Measurements from ENCODE around the gene RNF182.

Gene RNF182

DNA sequence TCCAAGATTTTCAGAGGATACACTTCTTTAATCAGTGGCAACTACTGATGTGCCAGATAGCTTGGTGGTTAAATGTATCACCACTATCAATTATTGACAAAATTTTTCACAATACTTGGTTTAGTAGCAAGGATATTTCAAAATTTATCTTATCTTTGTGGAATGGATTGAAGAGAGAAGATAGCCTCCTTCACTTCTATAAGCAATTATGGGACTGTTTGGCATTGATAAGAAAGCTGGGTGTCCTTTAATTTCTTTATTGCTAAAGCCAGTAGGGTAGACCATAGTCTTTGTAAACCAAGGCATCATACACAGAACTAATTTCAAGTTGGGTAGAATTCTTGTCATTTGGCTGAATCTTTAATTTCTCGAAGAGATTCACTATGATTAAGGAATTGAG is 4.9 kb upstream of the RNF182 start:
- TF ChIP-seq, protein P1, sequence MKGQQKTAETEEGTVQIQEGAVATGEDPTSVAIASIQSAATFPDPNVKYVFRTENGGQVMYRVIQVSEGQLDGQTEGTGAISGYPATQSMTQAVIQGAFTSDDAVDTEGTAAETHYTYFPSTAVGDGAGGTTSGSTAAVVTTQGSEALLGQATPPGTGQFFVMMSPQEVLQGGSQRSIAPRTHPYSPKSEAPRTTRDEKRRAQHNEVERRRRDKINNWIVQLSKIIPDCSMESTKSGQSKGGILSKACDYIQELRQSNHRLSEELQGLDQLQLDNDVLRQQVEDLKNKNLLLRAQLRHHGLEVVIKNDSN (IDR thresholded peaks at IDR 0.05) = no peak
- TF ChIP-seq NFIC (IDR thresholded peaks at IDR 0.05) (no peak), TCF12 (IDR thresholded peaks at IDR 0.05; ENCODE audit: low read depth) (no peak), EGR1 (IDR thresholded peaks at IDR 0.05) (no peak), ZBTB7A (IDR thresholded peaks at IDR 0.05; ENCODE audit: low read depth) (no peak), TEAD4 (IDR thresholded peaks at IDR 0.05) (no peak), RAD21 (IDR thresholded peaks at IDR 0.05; ENCODE audit: low read depth) (no peak), YY1 (IDR thresholded peaks at IDR 0.05; ENCODE audit: low read depth) (no peak), CREB1 (IDR thresholded peaks at IDR 0.05; ENCODE audit: low read depth) (no peak), CEBPB (IDR thresholded peaks at IDR 0.05) (no peak), TAF1 (IDR thresholded peaks at IDR 0.05; ENCODE audit: low read depth) (no peak), EP300 (IDR thresholded peaks at IDR 0.05; ENCODE audit: borderline replicate concordance) (no peak), FOXM1 (IDR thresholded peaks at IDR 0.05; ENCODE audit: borderline replicate concordance, low read depth) (no peak)
- TF ChIP-seq, protein P2, sequence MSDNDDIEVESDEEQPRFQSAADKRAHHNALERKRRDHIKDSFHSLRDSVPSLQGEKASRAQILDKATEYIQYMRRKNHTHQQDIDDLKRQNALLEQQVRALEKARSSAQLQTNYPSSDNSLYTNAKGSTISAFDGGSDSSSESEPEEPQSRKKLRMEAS (IDR thresholded peaks at IDR 0.05) = no peak
- TF ChIP-seq, protein P3, sequence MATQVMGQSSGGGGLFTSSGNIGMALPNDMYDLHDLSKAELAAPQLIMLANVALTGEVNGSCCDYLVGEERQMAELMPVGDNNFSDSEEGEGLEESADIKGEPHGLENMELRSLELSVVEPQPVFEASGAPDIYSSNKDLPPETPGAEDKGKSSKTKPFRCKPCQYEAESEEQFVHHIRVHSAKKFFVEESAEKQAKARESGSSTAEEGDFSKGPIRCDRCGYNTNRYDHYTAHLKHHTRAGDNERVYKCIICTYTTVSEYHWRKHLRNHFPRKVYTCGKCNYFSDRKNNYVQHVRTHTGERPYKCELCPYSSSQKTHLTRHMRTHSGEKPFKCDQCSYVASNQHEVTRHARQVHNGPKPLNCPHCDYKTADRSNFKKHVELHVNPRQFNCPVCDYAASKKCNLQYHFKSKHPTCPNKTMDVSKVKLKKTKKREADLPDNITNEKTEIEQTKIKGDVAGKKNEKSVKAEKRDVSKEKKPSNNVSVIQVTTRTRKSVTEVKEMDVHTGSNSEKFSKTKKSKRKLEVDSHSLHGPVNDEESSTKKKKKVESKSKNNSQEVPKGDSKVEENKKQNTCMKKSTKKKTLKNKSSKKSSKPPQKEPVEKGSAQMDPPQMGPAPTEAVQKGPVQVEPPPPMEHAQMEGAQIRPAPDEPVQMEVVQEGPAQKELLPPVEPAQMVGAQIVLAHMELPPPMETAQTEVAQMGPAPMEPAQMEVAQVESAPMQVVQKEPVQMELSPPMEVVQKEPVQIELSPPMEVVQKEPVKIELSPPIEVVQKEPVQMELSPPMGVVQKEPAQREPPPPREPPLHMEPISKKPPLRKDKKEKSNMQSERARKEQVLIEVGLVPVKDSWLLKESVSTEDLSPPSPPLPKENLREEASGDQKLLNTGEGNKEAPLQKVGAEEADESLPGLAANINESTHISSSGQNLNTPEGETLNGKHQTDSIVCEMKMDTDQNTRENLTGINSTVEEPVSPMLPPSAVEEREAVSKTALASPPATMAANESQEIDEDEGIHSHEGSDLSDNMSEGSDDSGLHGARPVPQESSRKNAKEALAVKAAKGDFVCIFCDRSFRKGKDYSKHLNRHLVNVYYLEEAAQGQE (IDR thresholded peaks at IDR 0.05; ENCODE audit: low read depth) = no peak

DNA sequence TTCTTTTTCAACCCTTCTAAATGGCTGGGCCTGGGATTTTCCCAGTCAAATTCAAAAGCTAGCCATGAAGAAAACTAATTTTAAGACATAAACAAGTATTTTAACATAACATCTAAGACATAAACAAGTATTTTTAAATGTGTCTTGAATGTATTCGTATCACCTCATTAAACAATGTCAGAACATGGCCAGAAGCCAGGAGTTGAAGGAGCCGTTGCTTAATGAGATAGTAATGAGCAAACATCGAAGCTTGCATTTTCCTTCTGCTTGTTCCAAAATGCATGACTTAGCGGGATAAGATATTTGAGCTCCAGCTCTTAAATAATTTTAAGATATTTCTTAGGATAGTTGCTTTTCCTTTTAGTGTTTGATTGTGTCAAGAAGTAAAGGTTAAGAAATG is 4.2 kb upstream of the RNF182 start:
- TF ChIP-seq TCF12 (IDR thresholded peaks at IDR 0.05; ENCODE audit: low read depth) (no peak), EP300 (IDR thresholded peaks at IDR 0.05; ENCODE audit: borderline replicate concordance) (no peak), CREB1 (IDR thresholded peaks at IDR 0.05; ENCODE audit: low read depth) (no peak), YY1 (IDR thresholded peaks at IDR 0.05; ENCODE audit: low read depth) (no peak), FOXM1 (IDR thresholded peaks at IDR 0.05; ENCODE audit: borderline replicate concordance, low read depth) (no peak), EGR1 (IDR thresholded peaks at IDR 0.05) (no peak), CEBPB (IDR thresholded peaks at IDR 0.05) (no peak)
- TF ChIP-seq, protein P2 (IDR thresholded peaks at IDR 0.05) = no peak
- TF ChIP-seq, protein P3 (IDR thresholded peaks at IDR 0.05; ENCODE audit: low read depth) = no peak

DNA sequence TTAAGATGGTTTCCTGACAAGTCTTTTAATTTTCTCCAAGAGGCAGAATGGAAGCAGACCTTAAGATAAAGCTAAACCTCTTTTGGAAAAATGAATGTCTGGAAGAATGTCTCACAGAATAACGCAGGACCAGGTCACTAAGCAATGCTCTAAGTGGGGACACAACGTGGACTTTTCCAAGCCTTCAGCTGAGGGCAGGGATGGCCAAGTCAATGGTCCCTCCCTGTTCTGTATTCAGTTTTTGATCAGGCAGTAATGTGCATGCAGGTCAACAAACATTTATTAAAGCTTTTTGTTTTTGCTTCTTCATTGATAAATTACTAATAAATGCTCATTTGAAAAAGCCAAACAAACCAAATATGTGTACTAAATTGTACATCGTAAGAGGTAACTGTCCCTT is 2.0 kb upstream of the RNF182 start:
- no peak for TF ChIP-seq EP300 (IDR thresholded peaks at IDR 0.05; ENCODE audit: borderline replicate concordance)
- TF ChIP-seq TEAD4 (IDR thresholded peaks at IDR 0.05) = no peak
- TF ChIP-seq, protein P1 (IDR thresholded peaks at IDR 0.05) = no peak
- TF ChIP-seq CREB1 (IDR thresholded peaks at IDR 0.05; ENCODE audit: low read depth) = no peak
- no peak for TF ChIP-seq NFIC (IDR thresholded peaks at IDR 0.05)
- TF ChIP-seq CEBPB (IDR thresholded peaks at IDR 0.05) = no peak
- TF ChIP-seq EGR1 (IDR thresholded peaks at IDR 0.05) = no peak
- no peak for TF ChIP-seq YY1 (IDR thresholded peaks at IDR 0.05; ENCODE audit: low read depth)
- TF ChIP-seq, protein P3 (IDR thresholded peaks at IDR 0.05; ENCODE audit: low read depth) = no peak
- TF ChIP-seq TCF12 (IDR thresholded peaks at IDR 0.05; ENCODE audit: low read depth) = no peak
- no peak for TF ChIP-seq TAF1 (IDR thresholded peaks at IDR 0.05; ENCODE audit: low read depth)
- no peak for TF ChIP-seq RAD21 (IDR thresholded peaks at IDR 0.05; ENCODE audit: low read depth)
- TF ChIP-seq, protein P2 (IDR thresholded peaks at IDR 0.05) = no peak
- no peak for TF ChIP-seq ZBTB7A (IDR thresholded peaks at IDR 0.05; ENCODE audit: low read depth)
- TF ChIP-seq FOXM1 (IDR thresholded peaks at IDR 0.05; ENCODE audit: borderline replicate concordance, low read depth) = no peak

DNA sequence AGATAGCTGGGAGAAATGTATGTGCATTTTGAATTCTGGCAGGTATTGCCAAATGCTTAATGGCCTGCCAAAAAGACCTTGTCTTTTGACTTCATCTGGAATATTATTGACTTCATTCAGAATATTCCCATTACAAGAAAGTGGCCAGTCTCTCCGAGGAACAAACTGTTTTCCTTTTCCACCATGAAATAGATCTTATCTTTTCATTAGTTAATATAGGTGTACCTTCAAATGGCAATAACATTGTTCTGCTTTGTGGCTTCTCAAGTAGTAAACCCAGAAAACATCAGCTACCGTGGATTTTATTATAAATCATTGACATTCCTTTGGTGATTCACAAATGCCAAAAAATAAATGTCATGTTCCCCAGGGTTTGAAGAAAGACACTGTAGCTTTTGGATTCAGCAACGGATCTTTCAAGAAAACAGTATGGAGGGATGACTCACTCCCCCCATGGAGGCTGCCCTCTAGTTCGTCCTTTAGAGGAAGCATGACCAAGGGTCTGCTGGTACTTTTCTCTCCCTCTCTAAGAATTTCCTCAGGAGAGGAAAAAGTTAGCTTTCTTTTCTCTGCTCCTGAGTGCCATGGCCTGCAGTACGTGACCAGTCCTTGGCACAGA is 1.1 kb upstream of the RNF182 start:
- TF ChIP-seq, protein P2 (IDR thresholded peaks at IDR 0.05) = no peak
- no peak for TF ChIP-seq CEBPB (IDR thresholded peaks at IDR 0.05)
- no peak for TF ChIP-seq TAF1 (IDR thresholded peaks at IDR 0.05; ENCODE audit: low read depth)
- no peak for TF ChIP-seq ZBTB7A (IDR thresholded peaks at IDR 0.05; ENCODE audit: low read depth)
- TF ChIP-seq EGR1 (IDR thresholded peaks at IDR 0.05) = no peak
- TF ChIP-seq RAD21 (IDR thresholded peaks at IDR 0.05; ENCODE audit: low read depth) = no peak
- TF ChIP-seq CREB1 (IDR thresholded peaks at IDR 0.05; ENCODE audit: low read depth) = no peak
- TF ChIP-seq FOXM1 (IDR thresholded peaks at IDR 0.05; ENCODE audit: borderline replicate concordance, low read depth) = no peak
- TF ChIP-seq, protein P3 (IDR thresholded peaks at IDR 0.05; ENCODE audit: low read depth) = no peak
- no peak for TF ChIP-seq EP300 (IDR thresholded peaks at IDR 0.05; ENCODE audit: borderline replicate concordance)
- no peak for TF ChIP-seq YY1 (IDR thresholded peaks at IDR 0.05; ENCODE audit: low read depth)
- no peak for TF ChIP-seq TEAD4 (IDR thresholded peaks at IDR 0.05)
